HG03045 (cell line): ENCODE data around the gene DTD1.
"Not testable (repeated sequence)": the region's sequence is repeated elsewhere in the genome, so short reads cannot be mapped to it uniquely, and the experiment has no call there.

Experiments used
- ATAC-seq: cut with Tn5 transposase; IDR thresholded peaks from one replicate; pipeline ENCODE4 v1.9.1; 2021; ENCODE audit warnings: mild to moderate bottlenecking, moderate library complexity; ENCODE audit not compliant: unreplicated experiment

Gene DTD1

DNA sequence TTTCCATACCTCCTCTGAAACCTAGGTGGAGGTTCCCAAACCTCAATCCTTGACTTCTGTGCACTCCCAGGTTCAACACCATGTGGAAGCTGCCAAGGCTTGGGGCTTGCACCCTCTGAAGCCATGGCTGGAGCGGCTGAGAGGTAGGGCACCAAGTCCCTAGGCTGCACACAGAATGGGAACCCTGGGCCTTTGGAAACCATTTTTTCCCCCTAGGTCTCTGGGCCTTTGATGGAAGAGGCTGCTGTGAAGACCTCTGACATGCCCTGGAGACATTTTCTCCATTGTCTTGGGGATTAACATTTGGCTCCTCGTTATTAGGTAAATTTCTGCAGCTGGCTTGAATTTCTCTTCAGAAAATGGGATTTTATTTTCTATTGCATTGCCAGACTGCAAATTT is 199.2 kb downstream of the DTD1 start:
- ATAC-seq: not testable (repeated sequence)

DNA sequence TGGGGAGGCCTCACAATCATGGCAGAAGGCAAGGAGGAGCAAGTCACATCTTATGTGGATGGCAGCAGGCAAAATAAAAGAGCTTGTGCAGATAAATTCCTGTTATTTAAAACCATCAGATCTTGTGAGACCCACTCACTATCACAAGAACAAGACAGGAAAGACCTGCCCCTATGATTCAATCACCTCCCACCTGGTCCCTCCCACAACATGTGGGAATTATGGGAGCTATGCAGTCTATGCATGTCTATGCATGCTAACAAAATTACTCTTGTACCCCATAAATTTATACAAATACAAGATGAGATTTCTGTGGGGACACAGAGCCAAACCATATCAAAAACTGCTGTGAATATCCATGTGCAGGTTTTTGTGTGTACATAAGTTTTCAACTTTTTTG is 200.2 kb downstream of the DTD1 start:
- ATAC-seq: no peak

GRCh38 chr20:18790787-18791186 is 202.9 kb downstream of the DTD1 start:
- no peak for ATAC-seq

GRCh38 chr20:18793625-18794427 is 206.0 kb downstream of the DTD1 start:
- peak; percentile 98 for ATAC-seq

- no peak for ATAC-seq
These were observed 206.6 kb downstream of the DTD1 start for GRCh38 chr20:18794428-18794787.

DNA sequence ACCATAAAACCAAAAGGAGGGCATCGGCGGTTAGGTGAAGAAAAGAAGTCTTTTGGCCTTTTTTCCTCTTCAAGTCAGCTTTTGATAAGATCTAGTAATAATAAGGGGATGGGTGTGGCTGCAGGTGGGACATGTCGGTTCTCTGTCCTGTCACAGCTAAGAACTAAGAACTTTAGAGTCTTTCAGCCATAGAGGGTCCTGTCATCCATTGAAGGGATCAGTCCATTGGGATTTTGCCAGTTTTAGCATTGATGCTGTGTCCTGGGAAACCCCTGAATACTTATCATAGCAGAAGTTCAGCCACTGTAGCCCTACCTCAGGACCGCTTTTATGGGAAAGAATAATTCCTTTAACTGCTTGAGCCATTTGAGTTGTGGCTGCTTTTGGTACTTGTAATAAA is 207.5 kb downstream of the DTD1 start:
- no peak for ATAC-seq

DNA sequence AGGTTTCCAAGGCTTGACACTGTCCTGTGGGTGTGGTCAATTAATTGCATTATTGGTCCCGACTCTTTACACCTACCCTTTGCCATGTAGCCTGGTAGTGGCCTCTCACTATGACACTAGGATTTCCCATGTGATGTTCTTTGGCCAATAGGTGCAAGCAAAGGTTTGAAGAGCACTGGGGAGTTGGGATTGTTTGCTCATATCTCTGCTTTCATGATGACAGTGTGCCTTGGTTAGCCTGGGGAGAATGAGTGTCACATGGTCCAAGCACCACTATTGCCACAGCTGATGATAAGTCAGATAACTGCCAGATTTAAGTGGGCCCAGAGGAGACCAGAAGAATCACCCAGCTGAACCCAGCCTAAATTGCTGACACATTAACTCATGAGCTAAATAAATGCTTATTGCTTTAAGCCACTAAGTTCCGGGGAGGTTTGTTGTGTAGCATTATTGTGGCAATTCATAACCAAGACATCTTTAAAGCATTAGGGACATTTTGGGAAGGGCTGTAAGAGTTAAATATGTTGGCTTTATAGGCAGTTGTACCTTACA is 208.5 kb downstream of the DTD1 start:
- ATAC-seq: no peak

DNA sequence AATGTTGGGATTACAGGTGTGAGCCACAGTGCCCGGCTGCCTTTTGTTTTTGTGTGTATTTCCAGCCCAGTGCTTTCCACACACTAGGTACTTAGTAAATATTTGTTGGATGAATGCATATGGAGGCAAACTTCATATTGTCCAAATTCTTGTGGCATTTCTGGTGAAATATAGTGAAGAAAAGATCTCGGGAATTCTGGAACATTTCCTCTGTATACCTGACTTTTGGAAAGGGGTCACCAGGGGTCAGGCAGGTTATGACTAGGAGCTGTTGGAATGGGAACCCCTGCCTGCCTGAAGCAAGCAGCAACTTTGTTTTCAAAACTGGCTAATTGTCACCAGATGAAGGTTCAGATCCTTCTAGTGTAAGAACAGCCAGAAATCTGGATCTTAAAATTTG is 213.7 kb downstream of the DTD1 start:
- ATAC-seq: no peak

GRCh38 chr20:18802012-18802634 is 214.3 kb downstream of the DTD1 start:
- no peak for ATAC-seq

GRCh38 chr20:18805881-18806280 is 218.0 kb downstream of the DTD1 start:
- no peak for ATAC-seq

DNA sequence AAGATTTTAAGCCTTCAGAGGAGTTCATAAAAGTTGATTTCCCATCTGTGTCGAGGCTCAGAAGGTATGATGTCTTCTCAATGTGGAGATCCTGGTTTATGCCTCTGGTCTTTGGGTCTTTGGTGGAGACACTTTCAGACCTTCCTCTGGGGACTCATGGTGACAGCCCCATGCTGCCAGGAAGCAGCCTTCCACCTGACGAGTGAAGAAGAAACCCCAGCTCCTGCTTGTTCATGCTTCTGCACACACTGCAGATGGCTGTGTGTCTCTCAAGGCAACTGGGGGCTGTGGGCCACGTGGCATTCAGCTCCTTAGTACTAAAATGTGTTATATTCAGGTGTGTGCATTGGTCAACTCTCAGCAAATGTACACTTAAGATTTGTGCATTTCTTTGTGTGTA is 220.9 kb downstream of the DTD1 start:
- no peak for ATAC-seq

GRCh38 chr20:18811186-18811585 is 223.3 kb downstream of the DTD1 start:
- ATAC-seq: no peak

GRCh38 chr20:18811904-18812303 is 224.1 kb downstream of the DTD1 start:
- no peak for ATAC-seq

DNA sequence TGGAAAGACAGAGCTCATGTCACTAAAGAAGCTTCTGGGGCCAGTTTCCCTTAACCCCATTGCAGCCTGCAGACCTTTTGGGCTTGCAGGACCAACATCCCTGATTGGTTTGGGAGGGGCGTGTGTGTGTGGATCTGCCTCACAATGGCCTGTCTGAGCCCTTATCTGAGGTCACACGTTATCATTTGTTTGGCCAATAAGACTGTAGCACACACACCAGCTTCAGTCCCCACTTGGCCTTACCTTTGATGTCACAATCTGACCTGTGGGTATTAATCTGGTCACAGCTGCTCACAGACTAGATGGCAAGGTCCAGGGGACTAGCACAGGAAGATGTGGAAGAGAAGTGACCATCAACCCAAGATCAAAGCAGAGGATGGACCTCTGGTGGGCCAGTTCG is 225.6 kb downstream of the DTD1 start, which contains the start of gene SCP2D1:
TSS of gene SCP2D1 (plus strand) at position 301 of the 400 bp plus-strand sequence. CDS start at position 334, 33 bp downstream.
- no peak for ATAC-seq

DNA sequence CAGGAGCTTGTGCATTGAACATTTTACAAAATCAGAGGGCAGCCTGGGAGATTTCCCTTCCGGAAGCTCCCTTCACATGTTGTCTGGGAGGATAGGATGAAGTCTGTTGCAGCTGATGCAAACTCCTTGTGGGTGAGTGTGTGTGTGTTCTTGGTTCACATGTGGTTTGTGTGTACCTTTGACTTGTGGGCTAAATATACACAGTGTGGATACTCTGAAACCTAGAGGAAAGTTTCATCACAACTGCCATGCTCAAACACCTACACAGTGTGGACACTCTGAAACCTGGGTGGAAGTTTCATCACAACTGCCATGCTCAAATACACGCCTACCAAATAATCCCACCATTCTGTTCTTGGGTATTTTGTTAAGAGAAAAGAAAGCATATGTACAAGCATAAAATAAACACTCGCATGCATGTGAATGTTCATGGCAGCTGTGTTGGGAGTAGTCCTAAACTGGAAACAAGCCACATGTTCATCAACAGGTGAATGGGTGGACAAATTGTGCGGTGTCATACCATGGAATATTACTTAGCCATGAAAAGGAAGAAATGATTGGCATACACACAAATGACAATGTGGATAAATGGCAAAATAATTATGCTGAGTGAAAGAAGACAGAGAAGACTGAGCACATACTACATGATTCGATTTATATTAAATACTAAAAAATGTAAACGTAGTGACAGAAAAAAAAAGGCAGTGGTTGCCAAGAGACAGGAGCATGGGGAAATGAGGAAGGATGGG is 227.5 kb downstream of the DTD1 start:
- no peak for ATAC-seq
